GM21360 (cell line): ENCODE results near the gene FNTB.

ENCODE experiments used
- ATAC-seq: cut with Tn5 transposase; IDR thresholded peaks from one replicate; pipeline ENCODE4 v1.9.1; 2021; ENCODE audit warnings: mild to moderate bottlenecking, moderate library complexity; ENCODE audit not compliant: unreplicated experiment

The FNTB gene

GRCh38 chr14:64952598-64953309, 33.9 kb upstream of the FNTB start:
- ATAC-seq, result peak; percentile 63

DNA sequence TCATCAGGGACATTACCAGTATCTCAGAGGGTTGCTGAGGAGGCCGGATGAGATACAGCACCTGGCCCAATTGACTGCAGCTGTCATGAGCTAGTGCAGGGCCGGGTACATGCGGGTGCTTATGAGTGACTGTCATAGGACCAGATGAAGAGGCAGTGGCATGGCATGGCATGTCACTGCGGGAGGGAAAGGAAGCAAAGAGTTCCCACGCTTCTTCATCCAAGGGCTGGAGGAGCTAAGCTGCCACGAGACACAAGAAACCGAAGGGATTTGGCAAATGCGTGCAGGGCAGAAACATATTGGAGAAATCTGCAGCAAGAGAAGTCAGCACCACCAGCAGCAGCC, 33.4 kb upstream of the FNTB start:
- ATAC-seq, result no peak

DNA sequence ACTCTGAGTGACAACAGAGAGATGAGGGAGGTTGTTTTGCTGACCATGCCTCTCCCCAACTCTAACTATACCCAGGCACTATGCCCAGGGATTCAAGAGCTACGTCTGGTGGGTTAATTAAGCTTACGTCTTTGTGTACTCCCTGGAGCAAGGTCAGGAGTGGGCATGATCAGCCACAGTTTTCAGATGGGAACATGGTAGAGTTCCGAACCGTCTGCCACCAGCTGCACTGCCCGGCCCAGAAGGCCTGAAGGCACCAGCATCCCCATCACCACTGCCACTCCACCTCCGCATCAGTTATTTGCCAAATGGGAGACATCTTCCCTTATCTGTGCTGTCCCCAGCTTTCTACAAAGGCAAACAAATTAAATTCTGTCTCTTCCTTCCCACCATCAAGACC, 33.0 kb upstream of the FNTB start:
- ATAC-seq, result no peak

DNA sequence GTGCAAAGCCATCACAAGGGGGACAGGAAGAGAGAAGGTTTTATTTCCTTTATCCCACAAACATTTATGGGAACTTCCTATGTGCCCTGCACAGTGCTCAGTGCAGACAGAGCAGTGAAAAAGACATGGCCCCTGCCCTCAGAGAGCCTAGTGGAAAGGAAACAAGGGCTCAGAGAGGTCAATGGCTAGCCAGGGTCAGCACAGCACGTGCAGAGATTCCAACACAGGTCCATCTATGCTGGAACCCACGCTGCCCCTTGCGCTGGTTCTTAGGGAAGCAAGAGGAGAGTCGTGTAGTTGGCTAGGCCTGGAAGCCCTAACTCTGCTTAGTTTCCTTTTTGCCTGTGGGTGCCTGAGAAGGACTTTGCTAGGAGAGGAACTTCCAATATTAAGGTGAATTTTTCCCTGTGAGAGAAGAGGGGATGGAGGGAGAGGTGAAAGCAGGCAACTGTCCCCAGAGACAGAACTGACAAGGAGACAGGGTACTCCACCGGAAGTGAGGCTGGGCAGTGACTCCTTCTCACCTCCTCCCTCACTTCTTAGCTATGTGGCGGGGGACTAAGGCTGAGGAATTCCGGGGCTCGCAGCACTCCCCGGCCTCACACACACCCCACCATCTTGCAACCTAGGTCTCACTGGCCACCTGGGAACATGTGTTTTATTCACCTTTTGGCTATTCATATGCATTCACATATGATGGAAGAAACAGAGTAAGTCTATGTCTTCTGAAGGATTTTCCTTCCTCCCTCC, 32.0 kb upstream of the FNTB start:
- ATAC-seq, result no peak

- no peak for ATAC-seq
Observed at GRCh38 chr14:64955297-64955696, 31.4 kb upstream of the FNTB start.

- no peak for ATAC-seq
Observed at GRCh38 chr14:64956697-64957406, 29.8 kb upstream of the FNTB start.

GRCh38 chr14:64958201-64958600, 28.5 kb upstream of the FNTB start:
- ATAC-seq, result no peak

DNA sequence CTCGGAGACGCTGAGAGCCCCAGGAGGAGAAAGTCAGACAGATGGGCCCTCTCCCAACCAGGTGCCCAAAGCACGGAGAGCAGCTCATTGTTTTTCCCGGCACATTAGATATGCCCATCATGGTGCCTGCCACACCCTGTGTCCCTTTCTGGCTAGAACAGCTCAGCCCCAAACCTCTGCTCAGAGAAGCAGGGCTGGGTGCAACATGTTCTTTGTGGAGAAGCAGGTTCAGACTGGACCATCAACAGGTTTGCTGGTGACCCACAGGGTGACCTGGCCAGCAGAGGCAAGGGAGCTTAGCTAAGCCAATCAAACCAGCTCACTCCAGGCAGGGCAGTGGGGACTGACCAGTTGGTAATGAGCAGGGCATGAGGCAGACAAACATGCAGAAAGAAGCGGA, 28.0 kb upstream of the FNTB start:
- ATAC-seq, result no peak

GRCh38 chr14:64960762-64961276, 25.9 kb upstream of the FNTB start:
- ATAC-seq, result no peak

DNA sequence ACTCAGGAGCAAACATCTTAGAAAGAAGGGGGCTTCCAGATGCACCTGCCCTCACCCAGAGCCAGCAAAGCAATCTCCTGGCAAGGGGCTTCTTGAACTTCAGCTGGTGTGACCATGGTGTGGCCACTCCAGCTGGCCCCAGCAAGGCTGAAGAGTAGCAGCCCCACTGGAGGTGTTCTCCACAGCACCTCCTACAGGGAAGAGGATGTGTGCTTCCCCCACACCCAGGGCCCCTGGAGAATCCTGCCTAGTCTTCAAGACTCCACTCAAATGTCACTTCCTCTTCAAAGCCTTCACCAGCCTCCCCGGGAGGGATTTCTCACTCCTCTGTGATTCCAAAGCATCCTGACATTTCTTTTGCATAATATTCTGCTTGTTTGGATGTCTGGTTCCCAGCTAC, 23.1 kb upstream of the FNTB start:
- no peak for ATAC-seq

GRCh38 chr14:64965356-64966000, 21.2 kb upstream of the FNTB start:
- ATAC-seq, result no peak

DNA sequence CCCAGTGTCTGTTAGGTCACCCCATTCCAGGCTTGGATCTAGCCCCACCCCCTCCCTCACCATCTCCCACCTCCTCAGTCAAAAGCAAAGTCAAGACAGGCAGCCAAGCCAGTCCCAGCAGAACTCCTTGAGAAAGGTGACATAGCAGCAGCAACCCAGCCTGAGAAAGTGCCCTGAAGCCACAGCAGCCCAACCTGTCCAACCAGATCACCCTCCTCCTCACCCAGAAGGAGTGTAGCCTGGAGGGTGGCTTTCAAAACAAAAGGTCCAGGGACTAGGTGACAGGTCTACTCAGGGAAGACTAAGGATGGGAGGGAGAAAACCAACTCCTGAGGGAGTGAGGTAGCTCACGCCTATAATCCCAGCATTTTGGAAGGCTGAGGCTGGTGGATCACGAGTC, 19.7 kb upstream of the FNTB start:
- ATAC-seq, result no peak

GRCh38 chr14:64968167-64968566, 18.5 kb upstream of the FNTB start:
- no peak for ATAC-seq

GRCh38 chr14:64968651-64969050, 18.0 kb upstream of the FNTB start:
- ATAC-seq, result no peak

DNA sequence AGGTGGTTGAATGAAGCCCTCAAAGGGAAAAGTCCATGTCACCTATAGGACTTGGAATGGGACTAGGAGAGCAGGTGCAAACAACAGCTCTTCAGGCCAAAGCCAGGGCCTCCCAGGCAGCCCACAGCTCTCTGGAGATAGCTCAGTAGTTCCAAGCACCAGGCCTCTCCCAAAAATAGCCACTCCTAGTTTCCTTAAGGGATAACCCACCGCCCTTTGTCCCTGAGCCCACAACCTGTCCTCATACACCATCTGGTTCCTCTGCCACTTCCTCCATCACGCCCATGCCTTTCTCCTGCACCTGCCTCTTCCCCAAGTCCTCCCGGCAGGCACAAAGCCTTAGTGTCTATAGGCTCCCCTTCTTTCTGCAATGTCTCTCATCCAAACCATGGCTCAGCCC, 16.7 kb upstream of the FNTB start:
- ATAC-seq, result no peak

GRCh38 chr14:64970776-64971477, 15.8 kb upstream of the FNTB start:
- no peak for ATAC-seq

- no peak for ATAC-seq
Observed at GRCh38 chr14:64971491-64971942, 15.2 kb upstream of the FNTB start.

DNA sequence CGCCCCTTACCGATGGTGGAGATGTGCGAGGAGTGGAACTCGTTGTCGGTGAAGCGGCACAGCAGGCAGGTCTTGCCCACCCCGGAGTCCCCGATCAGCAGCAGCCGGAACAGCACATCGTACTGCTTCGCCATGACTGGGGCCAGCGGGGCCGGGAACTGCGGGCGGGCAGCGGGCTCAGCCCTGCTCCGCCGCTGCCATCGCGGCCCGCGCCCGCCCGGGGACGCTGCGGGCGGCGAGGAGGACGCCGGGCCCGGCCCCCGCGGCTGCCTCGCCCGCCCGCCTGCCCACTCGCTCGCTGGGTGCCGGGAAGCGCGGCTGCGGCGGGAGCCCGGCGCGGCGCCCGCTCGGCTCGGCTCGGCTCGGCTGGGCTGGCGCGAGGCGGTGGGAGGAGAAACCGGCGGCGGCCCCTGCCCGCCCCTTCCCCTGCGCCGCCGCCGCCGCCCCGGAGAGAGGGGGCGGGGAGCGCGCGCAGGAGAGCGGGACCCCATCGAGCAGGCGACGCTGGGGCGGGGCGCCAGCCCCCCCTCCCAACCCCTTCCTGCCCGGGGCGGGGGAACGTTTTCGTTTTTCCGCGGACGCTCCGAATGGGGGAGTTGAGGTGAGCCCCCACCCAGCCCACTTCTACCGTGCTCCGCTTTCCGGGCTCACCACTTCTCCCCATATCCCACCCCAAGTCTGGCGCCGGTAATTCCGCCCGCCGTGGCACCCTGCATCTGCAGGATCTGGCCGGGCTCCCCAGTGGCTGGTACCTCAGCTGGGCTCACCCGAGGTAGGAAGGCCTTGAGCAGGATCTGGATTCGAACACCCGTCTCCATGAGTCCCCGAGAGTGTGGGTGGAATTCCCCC, 14.5 kb upstream of the FNTB start, which contains the start of gene RAB15:
Gene RAB15, minus strand, starts transcription at position 394 of the 849 bp plus-strand sequence. Its CDS starts 260 bp downstream, at position 134.
- ATAC-seq, result no peak

DNA sequence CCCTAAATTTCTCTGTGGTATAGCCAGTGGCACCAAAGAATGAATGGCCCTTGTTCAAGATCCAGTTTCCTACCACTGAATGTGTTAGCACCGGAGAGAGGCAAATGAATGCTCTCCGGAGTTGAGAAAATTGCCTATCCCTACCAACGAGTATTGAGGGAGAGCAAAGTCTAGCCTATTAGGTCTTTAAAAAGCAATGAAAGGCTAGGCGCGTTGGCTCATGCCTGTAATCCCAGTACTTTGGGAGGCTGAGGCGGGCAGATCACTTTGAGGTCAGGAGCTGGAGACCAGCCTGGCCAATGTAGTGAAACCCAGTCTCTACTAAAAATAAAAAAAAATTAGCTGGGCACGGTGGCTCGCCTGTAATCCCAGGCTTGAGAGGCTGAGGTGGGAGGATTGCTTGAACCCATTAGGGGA, 13.7 kb upstream of the FNTB start:
- no peak for ATAC-seq

GRCh38 chr14:64973826-64974225, 12.9 kb upstream of the FNTB start:
- no peak for ATAC-seq
